Thoracic aorta (tissue), 2 donors: ENCODE measurements around the gene D2HGDH. TPM values are rescaled to one million over a fixed set of nuclear protein-coding genes. Genes with fewer than 3 reads are reported as not detected.
A peak's percentile ranks its signal among the peaks of the same experiment; 100 is the strongest.

ENCODE experiments used
- ATAC-seq: fragments of 150-250 bp; one replicate; pipeline ENCODE4 v1.8.0; 2017; ENCODE audit warnings: low read depth; ENCODE audit not compliant: insufficient number of reproducible peaks, low FRiP score
- DNase-seq: peaks from one replicate; pipeline ENCODE4 v3.0.0-alpha.2; 2020; ENCODE audit warnings: low spot score
- H3K27ac ChIP-seq, 2 donors: fragments of 200-600 bp; sonication (generic); 1 replicate in 1 of 2; 2 replicates in 1 of 2; pipeline ENCODE4 v1.5.1; 2016; ENCODE audit warnings: mild to moderate bottlenecking in 2 of 2, moderate library complexity in 2 of 2
- H3K27me3 ChIP-seq: fragments of 200-600 bp; sonication (generic); replicated peaks from 2 replicates; pipeline ENCODE4 v1.6.0; 2016; ENCODE audit warnings: mild to moderate bottlenecking; ENCODE audit not compliant: insufficient read depth
- H3K36me3 ChIP-seq: fragments of 200-600 bp; sonication (generic); one replicate; pipeline ENCODE4 v1.5.1; 2016
- H3K4me1 ChIP-seq, 2 donors: fragments of 200-600 bp; sonication (generic); 1 replicate in 1 of 2; 2 replicates in 1 of 2; pipeline versions ENCODE4 v1.5.1 to v1.6.0; 2016; ENCODE audit warnings: low read depth in 2 of 2, mild to moderate bottlenecking in 1 of 2; ENCODE audit not compliant: control insufficient read depth in 1 of 2
- H3K4me3 ChIP-seq: fragments of 200-600 bp; sonication (generic); 2 replicates; pipeline ENCODE4 v1.5.1; 2016; ENCODE audit warnings: mild to moderate bottlenecking
- H3K9me3 ChIP-seq: fragments of 200-600 bp; sonication (generic); 2 replicates; pipeline ENCODE4 v1.5.1; 2016
- CTCF ChIP-seq: fragments of 200-600 bp; sonication (generic); IDR thresholded peaks from one replicate; pipeline ENCODE4 v1.5.1; 2019; ENCODE audit warnings: antibody characterized with exemption
- total RNA-seq, 2 donors: library from RNA; depleted of rRNA; stranded (reverse); fragments of >200 nt; gene quantifications; one replicate each; pipeline versions ENCODE4 v1.1.0 to v1.2.3, GENCODE V29; 2016

Gene D2HGDH
- total RNA-seq, 2 donors from 2014 or later, result 11.1 to 38.0 TPM

GRCh38 chr2:241702155-241703031, 32.0 kb upstream of the D2HGDH start:
- no peaks in the 10 kb centered on the region for H3K27me3 ChIP-seq
- H3K9me3 ChIP-seq, result no peaks in the 10 kb centered on the region
- DNase-seq (peak; percentile 29), ATAC-seq (peak; percentile 79)
- peaks cover 19% of the 10 kb centered on the region for H3K36me3 ChIP-seq
- H3K4me3 ChIP-seq, result peak overlapping the region; percentile 84
- peaks cover 12 to 14% of the 10 kb centered on the region in 2 donors for H3K4me1 ChIP-seq
- peak overlapping the region; percentile 93 to 97 for H3K27ac ChIP-seq
- peak; percentile 27 for TF ChIP-seq CTCF

- peak overlapping the region; percentile 84 for H3K4me3 ChIP-seq
- H3K27me3 ChIP-seq, result no peaks in the 10 kb centered on the region
- H3K9me3 ChIP-seq, result no peaks in the 10 kb centered on the region
- ATAC-seq, result no peak
- peak overlapping the region; percentile 33 to 68 for H3K27ac ChIP-seq
- peaks cover 12 to 14% of the 10 kb centered on the region in 2 donors for H3K4me1 ChIP-seq
- H3K36me3 ChIP-seq, result peaks cover 24% of the 10 kb centered on the region
- no peak for DNase-seq
- no peak for TF ChIP-seq CTCF
Measured at GRCh38 chr2:241703032-241703604, 31.3 kb upstream of the D2HGDH start.

GRCh38 chr2:241706537-241706936, 27.9 kb upstream of the D2HGDH start:
- ATAC-seq (no peak), DNase-seq (no peak)
- Histone ChIP-seq H3K9me3 (no peaks in the 10 kb centered on the region), H3K27ac (no peak overlapping the region), H3K27me3 (no peaks in the 10 kb centered on the region), H3K36me3 (peaks cover 42% of the 10 kb centered on the region), H3K4me1 (peaks cover 8 to 12% of the 10 kb centered on the region in 2 donors), H3K4me3 (no peak overlapping the region)
- TF ChIP-seq CTCF, result no peak

DNA sequence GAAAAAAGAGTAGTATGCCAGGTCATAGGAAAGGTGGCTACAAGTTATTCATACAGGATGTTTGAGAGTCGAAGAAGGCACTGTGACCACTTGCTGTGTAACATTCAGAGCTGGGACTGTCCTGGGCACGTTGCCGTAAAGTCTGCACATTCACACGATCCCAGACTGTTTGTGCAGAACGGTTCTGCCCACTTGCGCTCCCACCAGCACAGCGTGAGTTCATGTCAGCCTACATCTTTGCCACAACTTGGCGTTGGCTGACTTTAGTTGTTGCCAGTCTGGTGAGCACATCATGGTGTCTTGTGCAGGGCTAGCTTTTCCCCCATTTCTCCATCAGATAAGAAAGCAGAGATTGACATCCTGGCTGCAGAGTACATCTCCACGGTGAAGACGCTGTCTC, 25.6 kb upstream of the D2HGDH start:
- Histone ChIP-seq H3K4me3 (no peak overlapping the region), H3K9me3 (no peaks in the 10 kb centered on the region)

More for the DNA sequence above, 25.6 kb upstream of the D2HGDH start:
- H3K36me3 ChIP-seq, result peaks cover 63% of the 10 kb centered on the region
- no peak for ATAC-seq
- no peak overlapping the region for H3K27ac ChIP-seq
- no peaks in the 10 kb centered on the region for H3K4me1 ChIP-seq
- no peak for TF ChIP-seq CTCF
- no peak for DNase-seq
- no peaks in the 10 kb centered on the region for H3K27me3 ChIP-seq
